GM10248 (cell line): Measurements from ENCODE around the gene SLC52A3.
"Not testable (repeated sequence)": the region's sequence is repeated elsewhere in the genome, so short reads cannot be mapped to it uniquely, and the experiment has no call there.

ENCODE experiments used
- CTCF ChIA-PET: fragments of 300-600 bp; sonication (Branson Sonifier 250); formaldehyde crosslinking; extraction: SDS; loops from one replicate; lab custom pipeline; 2021; ENCODE audit warnings: antibody characterized with exemption; lab: Yijun Ruan, JAX
- POLR2A ChIA-PET: fragments of 350-650 bp; sonication (Branson Sonifier 250); formaldehyde crosslinking; extraction: SDS; loops from one replicate; lab custom pipeline; 2020; ENCODE audit warnings: antibody characterized with exemption; lab: Yijun Ruan, JAX
- DNase-seq: peaks from one replicate; pipeline ENCODE4 v3.0.0; 2012; ENCODE audit errors: extremely low spot score
- TF ChIP-seq, protein P1 (sequence below): IDR thresholded peaks from 2 replicates; pipeline ENCODE4 v1.5.1; 2012; ENCODE audit warnings: mild to moderate bottlenecking, low read depth; ENCODE audit errors: extremely low read depth, missing control alignments, control extremely low read depth

Gene SLC52A3

GRCh38 chr20:801678-802077 is 33.4 kb upstream of the SLC52A3 start:
- no peak for DNase-seq
- CTCF ChIA-PET: interaction anchor here (1.8 to 2.6 kb wide), 2 partner anchors 13 to 154 kb away, joined by 8 to 10 read pairs; no protein-coding TSS in a partner anchor
- POLR2A ChIA-PET: no interaction called here
- TF ChIP-seq, protein P1, sequence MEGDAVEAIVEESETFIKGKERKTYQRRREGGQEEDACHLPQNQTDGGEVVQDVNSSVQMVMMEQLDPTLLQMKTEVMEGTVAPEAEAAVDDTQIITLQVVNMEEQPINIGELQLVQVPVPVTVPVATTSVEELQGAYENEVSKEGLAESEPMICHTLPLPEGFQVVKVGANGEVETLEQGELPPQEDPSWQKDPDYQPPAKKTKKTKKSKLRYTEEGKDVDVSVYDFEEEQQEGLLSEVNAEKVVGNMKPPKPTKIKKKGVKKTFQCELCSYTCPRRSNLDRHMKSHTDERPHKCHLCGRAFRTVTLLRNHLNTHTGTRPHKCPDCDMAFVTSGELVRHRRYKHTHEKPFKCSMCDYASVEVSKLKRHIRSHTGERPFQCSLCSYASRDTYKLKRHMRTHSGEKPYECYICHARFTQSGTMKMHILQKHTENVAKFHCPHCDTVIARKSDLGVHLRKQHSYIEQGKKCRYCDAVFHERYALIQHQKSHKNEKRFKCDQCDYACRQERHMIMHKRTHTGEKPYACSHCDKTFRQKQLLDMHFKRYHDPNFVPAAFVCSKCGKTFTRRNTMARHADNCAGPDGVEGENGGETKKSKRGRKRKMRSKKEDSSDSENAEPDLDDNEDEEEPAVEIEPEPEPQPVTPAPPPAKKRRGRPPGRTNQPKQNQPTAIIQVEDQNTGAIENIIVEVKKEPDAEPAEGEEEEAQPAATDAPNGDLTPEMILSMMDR: no peak

- POLR2A ChIA-PET, CTCF ChIA-PET, DNase-seq: not testable (repeated sequence)
These were observed 31.7 kb upstream of the SLC52A3 start for GRCh38 chr20:800026-800425.

GRCh38 chr20:798746-799145 is 30.4 kb upstream of the SLC52A3 start:
- CTCF ChIA-PET: interaction anchor here (0.9 to 1.7 kb wide), 4 partner anchors 25 to 174 kb away, joined by 3 to 7 read pairs (median 4); no protein-coding TSS in a partner anchor
- DNase-seq, POLR2A ChIA-PET: not testable (repeated sequence)

GRCh38 chr20:796921-797320 is 28.6 kb upstream of the SLC52A3 start:
- TF ChIP-seq, protein P1: no peak
- CTCF ChIA-PET: interaction anchor here (1.1 kb wide), 1 partner anchor 12 kb away, joined by 4 read pairs; no protein-coding TSS in a partner anchor
- DNase-seq: no peak
- POLR2A ChIA-PET: no interaction called here

GRCh38 chr20:792248-792647 is 23.9 kb upstream of the SLC52A3 start:
- DNase-seq: no peak
- ChIA-PET CTCF (no interaction called here), POLR2A (no interaction called here)
- TF ChIP-seq, protein P1: no peak

DNA sequence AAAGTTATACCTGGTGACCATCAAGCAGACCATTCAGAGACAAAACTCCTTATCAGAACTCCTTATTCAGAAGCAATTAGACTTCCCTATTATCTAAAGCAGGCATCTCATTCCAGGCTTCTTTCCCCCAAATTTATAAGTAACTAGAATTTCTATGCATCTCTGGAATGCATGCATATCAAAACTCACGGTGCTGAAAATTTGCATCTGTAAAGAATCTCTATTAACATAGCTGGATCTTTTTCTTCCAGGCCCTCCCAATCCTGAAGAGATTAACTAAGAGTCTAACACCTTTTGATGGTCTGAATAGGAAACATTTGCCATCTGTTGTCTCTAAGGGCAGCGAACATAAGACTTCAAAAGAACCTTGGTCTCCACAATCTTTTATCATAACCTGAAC is 22.8 kb upstream of the SLC52A3 start:
- no peak for DNase-seq
- ChIA-PET CTCF (no interaction called here), POLR2A (no interaction called here)
- TF ChIP-seq, protein P1: no peak

GRCh38 chr20:787825-788224 is 19.5 kb upstream of the SLC52A3 start:
- POLR2A ChIA-PET: no interaction called here
- TF ChIP-seq, protein P1: no peak
- no peak for DNase-seq
- CTCF ChIA-PET: no interaction called here

DNA sequence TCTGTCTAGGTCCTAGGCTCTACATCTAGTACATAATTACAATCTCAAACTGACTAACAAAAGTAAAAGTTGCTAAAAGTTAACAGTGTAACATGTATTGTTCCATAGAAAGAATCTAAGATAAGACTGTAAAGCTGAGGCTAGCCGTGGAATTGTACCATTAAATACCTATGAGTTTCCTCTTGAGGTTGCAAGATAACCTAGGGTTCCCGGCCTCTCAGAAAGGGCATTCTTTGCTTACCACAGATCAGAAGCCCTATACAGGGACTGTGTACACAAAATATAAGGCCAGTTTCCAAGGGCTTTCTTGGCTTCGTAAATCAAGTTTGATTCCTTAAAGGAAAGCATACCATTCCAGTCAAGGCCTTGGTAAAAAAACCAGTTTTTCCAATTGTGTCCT is 11.5 kb upstream of the SLC52A3 start:
- ChIA-PET POLR2A (no interaction called here), CTCF (interaction anchor here (1.2 kb wide), 1 partner anchor 21 kb away, joined by 3 read pairs; no protein-coding TSS in a partner anchor)
- DNase-seq: no peak
- TF ChIP-seq, protein P1: no peak
